Fibroblast of skin of back (primary cell): ENCODE measurements around the gene CTBP1.
"Not testable (repeated sequence)": the region's sequence is repeated elsewhere in the genome, so short reads cannot be mapped to it uniquely, and the experiment has no call there.

Experiments used
- DNase-seq: peaks from one replicate; pipeline ENCODE4 v3.0.0-alpha.2; 2013

CTBP1 gene

DNA sequence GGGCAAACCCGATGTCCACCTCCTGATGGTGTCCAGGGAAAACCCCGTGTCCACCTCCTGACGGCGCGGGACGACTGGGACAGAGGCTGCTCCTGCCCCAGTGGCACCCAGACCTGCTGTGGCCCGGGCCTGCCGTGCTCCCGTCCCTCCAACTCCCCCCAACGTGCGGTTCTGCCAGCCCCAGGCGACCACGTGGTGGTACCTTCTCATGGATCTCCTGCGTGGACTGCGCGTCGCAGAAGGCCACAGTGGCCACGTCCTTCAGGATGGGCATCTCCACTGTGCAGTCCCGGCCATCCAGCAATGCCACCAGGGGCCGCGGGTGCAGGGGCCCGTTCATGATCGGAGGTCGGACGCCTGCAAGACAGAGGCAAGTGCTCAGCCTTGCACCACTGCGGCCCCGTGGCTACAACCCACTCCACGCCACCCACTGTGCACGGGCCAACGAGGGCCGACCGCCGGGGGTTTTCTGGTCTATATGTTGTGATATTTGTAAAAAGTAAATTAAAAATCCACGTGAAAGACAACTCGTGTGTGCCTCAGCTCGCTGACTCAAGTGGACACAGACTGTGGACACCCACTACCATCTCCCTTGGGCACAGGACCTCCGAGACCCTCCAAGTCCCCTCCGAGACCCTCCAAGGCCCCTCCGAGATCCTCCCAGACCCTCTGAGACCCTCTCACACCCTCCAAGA lies 10.8 kb downstream of the CTBP1 start:
- DNase-seq = no peak

DNA sequence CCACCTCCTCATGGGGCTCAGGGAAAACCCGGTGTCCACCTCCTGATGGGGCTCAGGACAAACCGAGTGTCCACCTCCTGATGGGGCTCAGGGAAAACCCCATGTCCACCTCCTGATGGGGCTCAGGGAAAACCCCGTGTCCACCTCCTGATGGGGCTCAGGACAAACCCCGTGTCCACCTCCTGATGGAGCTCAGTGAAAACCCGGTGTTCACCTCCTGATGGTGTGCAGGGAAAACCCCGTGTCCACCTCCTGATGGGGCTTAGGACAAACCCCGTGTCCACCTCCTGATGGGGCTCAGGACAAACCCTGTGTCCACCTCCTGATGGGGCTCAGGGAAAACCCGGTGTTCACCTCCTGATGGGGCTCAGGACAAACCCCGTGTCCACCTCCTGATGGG lies 11.7 kb downstream of the CTBP1 start:
- DNase-seq = not testable (repeated sequence)

GRCh38 chr4:1236836-1237235 lies 12.1 kb downstream of the CTBP1 start:
- not testable (repeated sequence) for DNase-seq

GRCh38 chr4:1236103-1236641 lies 12.8 kb downstream of the CTBP1 start:
- no peak for DNase-seq

GRCh38 chr4:1235381-1236102 lies 13.4 kb downstream of the CTBP1 start:
- DNase-seq = no peak

- no peak for DNase-seq
Measured at GRCh38 chr4:1234811-1235292, 14.1 kb downstream of the CTBP1 start.

- peak; percentile 33 for DNase-seq
Measured at GRCh38 chr4:1234309-1234695, 14.6 kb downstream of the CTBP1 start.

DNA sequence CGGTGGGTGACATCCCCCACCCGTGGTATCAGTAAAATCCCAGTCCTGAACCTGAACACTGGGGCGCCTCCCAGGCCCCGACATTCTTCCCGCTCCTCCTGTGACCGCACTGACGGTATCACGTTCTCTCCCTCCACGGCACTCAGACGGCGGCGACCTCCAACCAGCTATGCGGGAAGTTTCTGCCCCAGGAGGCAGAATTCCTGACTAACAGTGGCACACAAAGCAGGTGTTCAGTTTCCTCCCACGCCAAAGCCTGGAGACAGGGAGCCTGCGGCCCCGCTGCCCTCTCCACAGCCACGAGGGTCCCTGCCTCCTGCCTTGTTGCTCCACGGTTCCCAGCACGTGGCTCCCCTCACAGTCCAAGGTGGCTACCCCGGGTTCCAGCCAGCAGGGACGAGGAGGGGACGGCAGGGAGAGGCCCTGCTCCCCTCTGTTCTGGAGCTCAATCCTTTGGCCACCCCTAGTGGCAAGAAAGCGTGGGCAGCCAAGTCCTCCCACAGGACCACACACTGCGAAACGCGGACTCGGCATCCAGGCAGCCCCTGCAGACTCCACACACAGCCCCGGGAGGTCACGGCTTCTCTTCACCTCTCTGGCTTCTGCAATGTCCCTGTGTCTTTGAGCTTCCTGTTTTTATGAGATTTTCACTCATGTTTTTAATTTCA lies 15.2 kb downstream of the CTBP1 start:
- DNase-seq = peak; percentile 30

- DNase-seq = peak; percentile 22
Measured at GRCh38 chr4:1232661-1233621, 16.0 kb downstream of the CTBP1 start.

DNA sequence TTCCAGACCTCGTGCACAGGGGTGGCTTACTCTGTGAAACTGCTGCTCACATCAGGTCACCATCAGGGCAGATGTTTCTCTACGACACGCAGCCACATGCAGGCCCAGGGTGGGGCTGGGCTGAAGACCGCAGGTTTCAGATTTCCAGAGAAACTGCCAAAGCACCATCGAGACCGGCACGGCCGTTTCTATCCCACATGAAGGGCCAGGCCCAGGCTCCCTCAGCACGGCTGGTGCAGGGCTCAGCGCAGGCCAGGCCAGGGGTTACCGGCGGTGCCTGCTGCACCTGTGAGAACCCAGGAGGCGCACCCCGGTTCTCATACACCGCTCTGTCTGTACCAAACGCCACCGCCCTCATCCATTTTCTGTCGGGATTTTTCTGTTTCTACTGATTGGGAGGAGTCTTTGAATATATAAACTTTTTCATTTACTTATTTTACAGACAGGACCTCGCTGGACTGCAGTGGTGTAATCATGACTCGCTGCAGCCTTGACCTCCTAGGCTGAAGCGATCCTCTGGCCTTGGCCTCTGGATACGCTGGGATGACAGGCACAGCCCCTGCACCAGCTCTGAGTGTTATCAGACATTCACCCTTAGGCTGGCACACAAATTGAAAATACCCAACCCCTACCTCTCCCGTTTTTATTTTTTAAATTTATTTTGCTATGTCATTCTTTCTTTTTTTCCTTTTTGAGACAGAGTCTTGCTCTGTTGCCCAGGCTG lies 17.1 kb downstream of the CTBP1 start:
- no peak for DNase-seq

- DNase-seq = no peak
Measured at GRCh38 chr4:1230971-1231636, 17.8 kb downstream of the CTBP1 start.

DNA sequence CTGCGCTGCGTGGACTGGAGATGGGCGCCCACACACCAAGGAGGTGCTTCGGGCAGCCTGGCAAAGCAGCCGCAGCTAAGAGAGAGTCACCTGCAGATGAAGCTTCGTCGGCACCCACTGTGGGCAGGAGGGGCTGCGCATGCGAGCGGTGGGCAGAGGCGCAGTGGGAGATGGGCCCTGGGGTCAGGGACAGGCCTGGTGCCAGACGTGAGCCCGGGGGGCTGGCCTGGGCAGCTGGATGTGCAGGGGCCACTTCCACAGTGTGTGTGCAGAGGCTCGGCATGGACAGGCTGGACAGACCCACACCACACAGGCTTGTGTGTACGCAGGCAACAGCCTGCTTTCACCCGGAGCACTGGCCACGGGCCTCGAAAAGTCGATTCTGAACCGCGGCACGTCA lies 18.6 kb downstream of the CTBP1 start:
- DNase-seq = no peak

DNA sequence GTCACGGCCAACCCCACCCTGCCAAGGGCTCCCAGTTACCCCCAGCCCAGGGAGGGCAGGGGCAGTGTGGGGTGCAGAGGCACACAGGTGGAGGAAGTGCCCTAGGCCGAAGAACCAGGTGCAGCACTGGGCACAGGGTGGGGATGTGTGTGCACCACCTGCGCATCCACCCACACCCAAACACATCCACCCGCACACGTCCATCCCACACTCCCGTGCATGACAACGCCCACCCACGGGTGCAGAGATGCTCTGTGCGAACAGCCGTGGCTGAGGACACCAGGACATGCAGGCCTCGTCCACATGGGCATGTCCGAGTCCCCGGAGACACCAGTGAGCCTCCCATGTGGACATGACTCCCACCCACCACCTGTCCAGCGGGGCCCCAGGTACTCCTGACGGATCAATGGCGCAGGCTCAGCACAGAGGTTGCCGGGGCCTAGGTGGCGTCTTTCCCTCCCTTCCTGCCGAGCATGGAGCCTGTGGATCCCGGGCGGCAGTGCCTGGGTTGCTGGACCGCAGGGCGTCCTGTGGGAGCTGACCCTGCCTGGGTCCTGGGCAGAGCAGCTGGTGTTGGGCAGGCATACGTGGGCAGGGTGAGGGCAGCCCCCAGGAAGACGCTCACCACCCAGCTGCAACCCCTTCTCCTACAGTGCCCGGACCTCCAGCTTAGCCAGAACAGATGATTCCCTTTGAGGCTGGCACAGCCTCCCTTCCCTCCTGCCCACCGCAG lies 19.6 kb downstream of the CTBP1 start:
- no peak for DNase-seq

- no peak for DNase-seq
Measured at GRCh38 chr4:1227816-1228215, 21.1 kb downstream of the CTBP1 start.

DNA sequence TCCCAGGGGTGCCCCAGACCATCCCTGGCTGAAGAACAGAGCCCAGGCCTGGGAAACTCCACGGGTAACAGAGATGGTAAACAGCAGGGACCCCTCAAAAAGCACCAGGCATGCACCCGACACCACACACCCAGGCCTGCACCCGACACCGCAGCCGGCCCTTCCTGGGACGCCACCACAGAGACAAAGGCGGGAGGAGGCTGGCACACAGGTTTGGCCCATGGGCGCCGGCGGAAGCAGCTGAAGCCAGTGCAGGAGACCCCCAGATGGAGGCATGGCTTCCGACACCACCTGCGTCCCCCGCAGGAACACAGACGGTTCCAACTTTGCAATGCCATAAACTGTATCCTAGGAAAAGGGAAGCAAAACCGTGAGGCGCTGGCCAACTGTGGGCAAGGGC lies 22.3 kb downstream of the CTBP1 start:
- no peak for DNase-seq

GRCh38 chr4:1226144-1226481 lies 22.8 kb downstream of the CTBP1 start:
- no peak for DNase-seq

DNA sequence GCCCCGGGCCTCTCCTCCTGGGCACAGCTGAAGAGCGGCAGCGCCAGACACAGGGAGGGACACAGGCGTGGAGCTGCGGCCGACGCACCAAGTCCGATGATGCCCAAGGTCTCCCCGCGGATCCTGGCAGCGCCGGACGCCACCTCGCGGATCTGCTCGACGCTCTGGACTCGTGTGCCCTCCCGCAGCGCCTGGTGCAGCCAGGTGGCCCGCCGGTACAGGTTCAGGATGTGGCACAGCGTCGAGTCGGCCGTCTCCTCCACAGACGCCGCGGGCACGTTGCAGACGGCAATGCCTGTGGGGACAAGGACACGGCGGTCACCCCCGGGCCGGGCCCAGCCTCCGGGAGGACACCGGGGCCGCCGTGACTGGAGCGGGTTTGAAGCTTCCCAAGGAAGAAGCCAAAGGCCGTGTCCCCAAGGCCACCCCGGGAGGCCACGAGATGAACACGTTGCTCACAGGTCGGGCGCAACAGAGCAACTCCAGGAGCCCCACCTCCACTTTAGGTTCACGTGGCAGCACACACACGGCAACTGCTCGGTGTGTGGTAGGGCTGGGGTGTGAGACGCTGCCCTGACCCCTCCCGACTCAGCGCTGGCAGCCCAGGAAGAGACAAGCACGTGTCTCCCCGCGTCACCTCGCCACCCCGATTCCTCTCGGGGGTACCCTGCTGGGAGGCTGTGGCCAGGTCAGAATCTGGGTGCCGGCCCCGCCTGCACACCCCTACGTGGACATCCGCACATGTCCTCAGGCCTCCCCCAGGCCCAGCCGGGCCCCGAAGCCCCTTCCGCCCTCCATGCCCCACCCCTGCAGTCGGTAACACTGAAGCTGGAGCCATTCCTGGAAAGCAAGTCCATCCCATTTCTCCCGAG lies 23.4 kb downstream of the CTBP1 start:
- no peak for DNase-seq

DNA sequence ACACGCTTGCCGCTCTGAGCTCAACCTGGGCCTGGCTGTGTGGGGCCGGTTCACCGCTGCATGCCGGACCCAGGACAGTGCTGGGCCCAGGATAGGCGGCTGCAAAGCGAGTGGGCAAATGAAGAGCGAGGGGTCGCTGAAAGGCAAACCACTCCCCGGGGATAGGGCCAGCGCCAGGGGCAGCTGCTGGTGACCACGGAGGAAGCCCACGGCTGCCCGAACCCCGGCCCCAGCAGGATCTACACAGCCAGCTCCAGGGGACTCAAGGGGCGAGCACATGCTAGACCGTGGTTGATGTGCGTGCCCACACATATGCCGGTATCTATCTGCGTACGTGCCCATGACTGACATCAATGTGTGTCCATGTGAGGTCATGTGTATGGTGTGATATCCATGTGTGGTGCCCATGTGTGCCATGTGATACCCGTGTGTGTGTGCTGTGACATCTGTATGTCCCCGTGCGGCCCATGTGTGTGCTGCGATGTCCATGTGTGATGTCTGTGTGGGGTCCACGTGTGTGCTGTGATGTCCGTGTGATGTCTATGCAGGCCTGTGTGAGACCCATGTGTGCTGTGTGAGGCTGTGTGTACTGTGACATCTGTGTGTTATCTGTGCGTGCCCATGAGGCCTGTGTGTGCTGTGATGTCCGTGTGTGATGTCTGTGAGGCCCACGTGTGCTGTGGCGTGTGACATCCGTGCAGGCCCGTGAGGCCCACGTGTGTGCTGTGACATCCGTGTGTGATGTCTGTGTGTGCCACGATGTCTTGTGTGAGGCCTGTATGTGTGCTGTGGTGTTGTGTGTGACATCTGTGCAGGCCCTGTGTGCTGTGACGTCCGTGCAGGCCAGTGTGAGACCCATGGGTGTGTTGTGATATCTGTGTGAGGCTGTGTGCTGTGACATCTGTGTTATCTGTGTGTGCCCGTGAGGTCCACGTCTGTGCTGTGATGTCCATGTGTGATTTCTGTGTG lies 24.8 kb downstream of the CTBP1 start:
- DNase-seq = no peak
